GM18870 (cell line): ENCODE measurements around the gene NEURL3.

Experiments
- ATAC-seq: cut with Tn5 transposase; IDR thresholded peaks from one replicate; pipeline ENCODE4 v1.9.1; 2021; ENCODE audit warnings: moderate library complexity; ENCODE audit not compliant: unreplicated experiment

Gene NEURL3

GRCh38 chr2:96528006-96528699 lies 23.0 kb upstream of the NEURL3 start:
- no peak for ATAC-seq

DNA sequence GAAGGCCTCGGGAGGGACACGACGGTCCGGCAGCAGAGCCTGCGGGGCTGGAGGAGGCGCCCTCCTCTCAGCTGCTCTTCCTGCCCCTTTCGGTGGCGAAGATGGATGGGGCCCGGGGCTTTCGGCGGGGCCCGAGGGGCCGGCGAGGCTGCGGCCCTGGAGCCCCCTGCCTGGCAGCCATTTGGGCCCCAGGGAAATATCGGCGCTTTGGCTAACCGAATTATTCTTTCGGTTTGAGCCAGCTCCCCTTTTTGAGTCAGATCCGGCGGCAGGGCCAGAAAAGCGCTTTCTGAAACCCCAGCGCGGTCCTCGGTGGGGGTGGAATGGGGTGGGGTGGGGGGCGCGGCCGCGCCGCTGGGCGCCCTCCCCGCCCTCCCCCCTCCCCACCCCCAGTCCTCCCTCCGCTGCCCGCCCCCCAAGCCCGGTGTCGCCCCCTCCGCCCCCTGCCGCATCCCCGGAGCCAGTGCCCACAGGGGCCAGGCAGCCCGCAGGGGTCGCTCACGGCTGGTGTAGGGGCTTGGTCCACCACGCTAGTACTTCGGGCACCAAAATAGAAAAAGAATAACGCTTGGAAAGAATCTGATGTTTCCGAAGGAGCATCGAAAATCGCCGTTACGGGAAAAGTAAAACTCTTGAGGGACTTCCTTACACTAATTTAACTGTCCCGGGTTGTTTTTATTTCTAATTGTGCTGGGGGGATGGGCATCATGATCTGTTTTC lies 22.3 kb upstream of the NEURL3 start:
- no peak for ATAC-seq

GRCh38 chr2:96526615-96527285 lies 21.6 kb upstream of the NEURL3 start:
- ATAC-seq, result no peak

DNA sequence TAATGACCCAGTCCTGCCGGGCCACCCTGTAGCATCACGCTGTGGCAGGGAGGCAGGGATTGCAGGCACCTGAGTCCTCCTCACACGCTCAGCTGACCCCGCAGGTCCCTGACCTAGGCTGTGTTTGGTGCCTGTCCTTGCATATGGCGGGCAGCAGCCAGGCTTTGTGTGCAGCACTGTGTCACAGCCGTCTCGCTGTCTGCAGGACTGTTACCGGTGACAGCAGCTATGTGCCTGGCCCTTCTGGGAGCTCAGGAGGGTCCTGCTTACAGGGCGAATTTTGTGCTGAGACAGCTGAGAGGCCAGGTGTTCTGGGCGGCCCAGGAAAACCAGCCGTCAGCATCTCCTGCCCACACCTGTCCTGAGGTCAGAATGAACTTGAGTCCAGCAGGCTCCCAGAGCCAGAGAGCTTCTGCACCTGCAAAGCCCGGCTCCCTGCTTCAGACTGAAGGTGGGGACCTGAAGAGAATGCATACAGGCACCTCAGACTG lies 21.0 kb upstream of the NEURL3 start:
- ATAC-seq, result no peak

GRCh38 chr2:96525211-96525507 lies 20.0 kb upstream of the NEURL3 start:
- ATAC-seq, result no peak

- no peak for ATAC-seq
Measured at GRCh38 chr2:96524482-96525210, 19.5 kb upstream of the NEURL3 start.

DNA sequence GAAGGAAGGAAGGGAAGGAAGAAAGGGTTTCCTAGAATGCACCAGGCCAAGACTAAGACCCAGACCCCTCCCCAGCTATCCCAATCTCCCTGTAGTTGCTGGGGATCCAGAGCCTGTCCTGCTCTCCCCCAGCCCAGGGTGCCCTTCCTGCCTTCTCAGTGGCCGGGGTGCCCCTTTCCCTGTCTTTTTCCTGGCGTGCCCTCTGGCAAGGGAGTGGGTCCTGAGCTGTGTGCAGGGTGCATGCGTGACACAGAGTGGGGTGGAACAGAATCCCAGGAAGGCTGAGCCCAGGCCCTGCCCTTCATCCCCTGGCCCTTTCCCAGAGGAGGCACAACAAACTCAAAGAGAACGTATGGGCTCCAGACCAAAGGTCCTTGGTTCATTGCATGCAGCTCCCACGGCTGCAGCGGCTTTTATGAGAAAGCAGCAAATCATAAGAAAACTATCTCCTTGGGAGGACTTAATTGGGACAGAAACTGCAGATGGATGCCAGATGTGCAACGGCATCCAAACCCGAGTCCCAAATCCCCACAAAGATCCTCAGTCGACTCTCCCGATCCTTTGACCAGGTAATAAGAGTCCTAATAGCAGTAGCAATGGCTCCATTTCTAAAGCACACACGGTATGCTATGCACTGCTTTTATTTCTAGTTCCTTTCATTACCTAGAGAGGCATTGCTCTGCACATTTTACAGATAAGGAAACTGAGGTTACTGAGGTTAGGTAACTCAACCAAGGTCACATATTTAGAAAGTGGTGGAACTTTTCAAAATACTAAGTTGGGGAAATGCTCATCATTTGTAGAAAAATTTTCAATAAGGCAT lies 18.7 kb upstream of the NEURL3 start:
- no peak for ATAC-seq

- ATAC-seq, result no peak
Measured at GRCh38 chr2:96522304-96523203, 17.4 kb upstream of the NEURL3 start.

GRCh38 chr2:96521219-96521618 lies 16.1 kb upstream of the NEURL3 start:
- no peak for ATAC-seq

GRCh38 chr2:96520697-96521096 lies 15.5 kb upstream of the NEURL3 start:
- ATAC-seq, result no peak

GRCh38 chr2:96520231-96520630 lies 15.1 kb upstream of the NEURL3 start:
- ATAC-seq, result no peak

DNA sequence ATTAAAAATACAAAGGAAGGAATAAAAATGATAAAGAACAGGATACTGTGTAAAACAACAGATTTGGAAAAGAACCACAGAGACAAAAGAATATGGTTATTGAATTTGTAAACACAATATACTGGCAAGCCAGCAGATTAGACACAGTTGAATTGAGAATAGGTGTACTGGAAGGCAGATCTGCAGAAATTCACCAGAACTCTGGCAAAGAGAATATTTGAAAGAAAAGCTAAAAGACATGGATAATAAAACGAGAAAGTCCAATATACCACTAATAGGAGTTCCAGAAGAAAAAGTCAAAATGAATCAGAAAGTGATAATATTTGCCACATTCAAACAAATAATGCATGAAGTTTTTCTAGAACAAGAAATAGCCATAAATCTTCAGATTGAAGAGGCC lies 11.9 kb upstream of the NEURL3 start:
- no peak for ATAC-seq

DNA sequence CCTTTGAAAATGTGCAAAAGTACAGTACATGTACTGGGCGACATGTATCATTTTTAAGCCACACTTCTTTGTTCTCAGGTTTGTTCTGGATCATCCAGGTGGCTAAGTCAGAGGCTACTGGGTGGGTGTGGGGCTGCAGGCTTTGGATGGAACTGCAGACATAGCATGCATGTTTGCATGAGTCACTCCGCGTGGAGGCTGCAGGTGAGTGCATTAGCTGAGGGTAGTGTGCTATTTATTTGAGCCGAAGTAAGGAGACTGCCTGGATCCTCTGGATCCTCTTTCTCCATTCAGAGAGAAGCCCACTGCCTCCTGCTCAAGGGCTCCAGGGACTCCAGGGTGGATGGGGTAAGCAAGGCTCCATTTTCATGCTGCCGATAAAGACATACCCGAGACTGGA lies 9.4 kb upstream of the NEURL3 start:
- ATAC-seq, result no peak

DNA sequence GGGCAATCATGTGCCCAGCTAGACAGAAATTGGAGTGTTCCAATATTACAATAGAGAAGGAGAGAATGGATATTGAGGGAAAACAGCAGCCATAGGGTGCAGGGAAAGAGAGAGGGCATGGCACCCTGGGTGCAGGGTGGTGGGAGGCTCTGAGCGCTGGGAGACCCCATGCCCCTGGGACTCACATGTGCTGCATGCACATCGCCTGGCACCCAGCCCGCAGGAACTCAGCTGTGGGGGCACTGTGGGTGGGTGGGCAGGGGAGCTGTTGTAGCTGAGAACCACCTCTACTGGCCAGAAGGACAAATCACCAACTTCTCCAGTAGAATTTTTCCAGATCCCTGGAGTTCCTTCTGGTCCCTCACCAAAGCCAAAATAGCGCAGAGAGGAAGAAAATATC lies 7.2 kb upstream of the NEURL3 start:
- ATAC-seq, result no peak

DNA sequence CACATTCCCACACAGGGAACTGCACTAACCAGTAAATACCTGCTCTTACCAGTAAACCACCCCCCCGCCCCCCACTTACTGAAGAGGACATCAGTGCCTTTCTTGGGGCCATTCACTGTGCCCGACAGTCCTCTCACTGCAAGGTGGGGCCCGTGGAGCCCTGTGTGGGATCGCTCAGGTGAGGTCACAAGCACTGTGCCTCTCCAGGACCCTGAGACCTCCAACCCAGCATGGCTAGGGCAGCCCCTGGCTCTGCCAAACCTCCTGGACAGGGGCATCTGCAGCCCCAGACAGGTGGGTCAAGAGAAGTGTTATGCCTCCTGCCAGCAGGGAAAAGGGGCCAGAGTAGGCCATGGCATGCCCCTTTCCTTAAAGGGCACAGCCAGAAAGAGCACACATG lies 6.7 kb upstream of the NEURL3 start:
- no peak for ATAC-seq

- ATAC-seq, result no peak
Measured at GRCh38 chr2:96510931-96511595, 5.9 kb upstream of the NEURL3 start.

- no peak for ATAC-seq
Measured at GRCh38 chr2:96509847-96510230, 4.7 kb upstream of the NEURL3 start.

GRCh38 chr2:96509114-96509846 lies 4.1 kb upstream of the NEURL3 start:
- ATAC-seq, result no peak
